Measurements from ENCODE around the gene CACYBP. TPM values are rescaled to one million over a fixed set of nuclear protein-coding genes. Genes with fewer than 3 reads are reported as not detected.

The CACYBP gene
- total RNA-seq, 4 donors from 2014 or later = 52.5 to 261 (median 117) TPM

- no peak overlapping the region for H3K4me3 ChIP-seq
- H3K9me3 ChIP-seq = no peaks in the 10 kb centered on the region
- no peak for TF ChIP-seq POLR2A (IDR thresholded peaks at IDR 0.05)
- TF ChIP-seq EP300 (IDR thresholded peaks at IDR 0.05) = no peak
- TF ChIP-seq CTCF (IDR thresholded peaks at IDR 0.05) = no peak
- TF ChIP-seq POLR2AphosphoS5 (IDR thresholded peaks at IDR 0.05) = no peak
- WGBS, 2 donors (ENCODE audit: low coverage in 1 of 2) = 93 to 96% methylated on average over 3 of the region's 3 CpGs
- H3K27me3 ChIP-seq = no peaks in the 10 kb centered on the region
- H3K27ac ChIP-seq = no peak overlapping the region
- ATAC-seq = no peak
- H3K36me3 ChIP-seq = no peaks in the 10 kb centered on the region
- peaks cover 4 to 21% (median 11%) of the 10 kb centered on the region in 3 donors for H3K4me1 ChIP-seq
These were observed 43.7 kb upstream of the CACYBP start for GRCh38 chr1:174956086-174956485.

DNA sequence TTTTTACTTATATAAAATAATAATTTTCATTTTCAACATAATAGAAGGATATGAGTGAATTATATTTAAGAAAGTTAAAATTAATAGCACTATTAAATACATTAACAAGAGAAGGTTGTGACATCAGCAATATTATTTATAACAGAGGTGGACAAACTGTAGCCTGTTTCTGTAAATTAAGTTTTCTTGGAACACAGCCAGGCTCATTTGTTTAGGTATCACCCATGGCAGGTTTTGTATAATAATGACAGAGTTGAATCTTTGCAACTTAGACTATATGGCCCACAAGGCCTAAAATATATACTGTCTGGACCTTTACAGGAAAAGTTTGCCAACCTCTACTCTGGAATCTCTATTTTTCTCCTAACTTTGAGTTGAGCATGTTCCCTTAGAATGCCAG, 42.8 kb upstream of the CACYBP start:
- Histone ChIP-seq H3K27ac (no peak overlapping the region), H3K27me3 (no peaks in the 10 kb centered on the region), H3K9me3 (no peaks in the 10 kb centered on the region), H3K4me3 (no peak overlapping the region), H3K36me3 (no peaks in the 10 kb centered on the region), H3K4me1 (peaks cover 4 to 21% (median 11%) of the 10 kb centered on the region in 3 donors)
- TF ChIP-seq EP300 (IDR thresholded peaks at IDR 0.05) = no peak
- no peak for TF ChIP-seq CTCF (IDR thresholded peaks at IDR 0.05)
- no peak for TF ChIP-seq POLR2A (IDR thresholded peaks at IDR 0.05)
- no peak for TF ChIP-seq POLR2AphosphoS5 (IDR thresholded peaks at IDR 0.05)
- ATAC-seq = no peak

DNA sequence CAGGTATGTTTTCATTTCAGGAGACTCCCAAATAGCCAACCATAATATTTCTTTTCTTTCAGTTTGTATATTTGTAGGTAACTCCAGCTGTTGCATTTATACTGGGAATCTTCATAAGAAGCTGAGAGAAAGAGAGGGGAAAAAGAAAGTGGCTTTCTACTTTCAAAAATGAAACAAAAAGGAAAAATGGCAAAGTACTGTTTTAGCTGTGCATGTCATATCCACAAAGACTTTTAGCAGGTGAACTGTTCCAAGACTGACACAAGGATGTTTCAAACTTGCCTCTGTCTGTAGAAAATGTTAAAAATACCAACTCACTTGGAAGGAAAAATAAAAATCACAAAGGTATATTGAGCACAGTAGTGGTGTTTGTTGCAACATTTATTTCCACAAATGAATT, 41.9 kb upstream of the CACYBP start:
- TF ChIP-seq EP300 (IDR thresholded peaks at IDR 0.05) (no peak), POLR2A (IDR thresholded peaks at IDR 0.05) (no peak), POLR2AphosphoS5 (IDR thresholded peaks at IDR 0.05) (no peak), CTCF (IDR thresholded peaks at IDR 0.05) (no peak)
- no peaks in the 10 kb centered on the region for H3K36me3 ChIP-seq
- no peaks in the 10 kb centered on the region for H3K27me3 ChIP-seq
- H3K9me3 ChIP-seq = no peaks in the 10 kb centered on the region
- H3K4me1 ChIP-seq = peaks cover 4 to 21% (median 11%) of the 10 kb centered on the region in 3 donors
- no peak overlapping the region for H3K27ac ChIP-seq
- no peak overlapping the region for H3K4me3 ChIP-seq
- ATAC-seq = no peak

- no peak for ATAC-seq
- Histone ChIP-seq H3K27me3 (no peaks in the 10 kb centered on the region), H3K9me3 (no peaks in the 10 kb centered on the region), H3K27ac (no peak overlapping the region), H3K4me3 (no peak overlapping the region), H3K4me1 (peaks cover 4 to 26% (median 11%) of the 10 kb centered on the region in 3 donors), H3K36me3 (no peaks in the 10 kb centered on the region)
- TF ChIP-seq EP300 (IDR thresholded peaks at IDR 0.05) (no peak), POLR2AphosphoS5 (IDR thresholded peaks at IDR 0.05) (no peak), CTCF (IDR thresholded peaks at IDR 0.05) (no peak), POLR2A (IDR thresholded peaks at IDR 0.05) (no peak)
- WGBS, 2 donors (ENCODE audit: low coverage in 1 of 2) = 29 to 65% methylated on average over 1 of the region's 1 CpG
These were observed 41.4 kb upstream of the CACYBP start for GRCh38 chr1:174958396-174958795.

GRCh38 chr1:174960362-174960761, 39.4 kb upstream of the CACYBP start:
- 93 to 97% methylated on average over 2 of the region's 2 CpGs for WGBS, 2 donors (ENCODE audit: low coverage in 1 of 2)
- Histone ChIP-seq H3K4me1 (peaks cover 8 to 26% (median 14%) of the 10 kb centered on the region in 3 donors), H3K36me3 (no peaks in the 10 kb centered on the region), H3K9me3 (no peaks in the 10 kb centered on the region), H3K27me3 (no peaks in the 10 kb centered on the region), H3K27ac (no peak overlapping the region), H3K4me3 (no peak overlapping the region)
- ATAC-seq = no peak
- no peak for TF ChIP-seq POLR2AphosphoS5 (IDR thresholded peaks at IDR 0.05)
- TF ChIP-seq POLR2A (IDR thresholded peaks at IDR 0.05) = no peak

Measured in gastroesophageal sphincter (tissue), 4 donors.